ENCODE measurements around the gene FNIP1. TPM values are rescaled to one million over a fixed set of nuclear protein-coding genes. Genes with fewer than 3 reads are reported as not detected.
"Not testable (repeated sequence)": the region's sequence is repeated elsewhere in the genome, so short reads cannot be mapped to it uniquely, and the experiment has no call there.

The FNIP1 gene
- total RNA-seq, 2 donors from 2014 or later: 23.0 to 23.8 TPM

DNA sequence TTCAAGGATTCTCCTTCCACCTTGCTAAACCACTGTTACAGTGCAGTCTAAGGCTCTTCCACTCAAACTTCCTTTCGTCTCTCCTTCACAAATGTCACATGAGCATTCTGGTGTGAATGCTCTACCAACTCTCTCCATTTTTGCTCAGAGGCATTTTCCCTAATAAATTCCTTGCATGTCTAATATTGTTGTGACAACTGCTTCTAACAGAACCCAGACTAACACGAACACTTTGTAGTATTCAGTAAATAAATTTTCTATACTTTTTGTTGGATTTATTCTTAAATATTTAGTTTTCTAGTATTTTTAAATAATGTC is 185.8 kb downstream of the FNIP1 start:
- DNase-seq (no peak), ATAC-seq (replicated peaks in 1 of 2) (no peak)
- no peak overlapping the region for H3K27ac Mint-ChIP-seq
- peaks cover 0 to 4% of the 10 kb centered on the region in 2 donors for H3K9me3 Mint-ChIP-seq
- peaks cover 2 to 8% of the 10 kb centered on the region in 2 donors for H3K36me3 Mint-ChIP-seq (ENCODE audit: insufficient read depth in 2 of 2)
- no peaks in the 10 kb centered on the region for H3K27me3 Mint-ChIP-seq (ENCODE audit: low read depth)
- H3K4me1 Mint-ChIP-seq (ENCODE audit: low read depth): peaks cover 36% of the 10 kb centered on the region
- no peak overlapping the region for H3K4me3 Mint-ChIP-seq

DNA sequence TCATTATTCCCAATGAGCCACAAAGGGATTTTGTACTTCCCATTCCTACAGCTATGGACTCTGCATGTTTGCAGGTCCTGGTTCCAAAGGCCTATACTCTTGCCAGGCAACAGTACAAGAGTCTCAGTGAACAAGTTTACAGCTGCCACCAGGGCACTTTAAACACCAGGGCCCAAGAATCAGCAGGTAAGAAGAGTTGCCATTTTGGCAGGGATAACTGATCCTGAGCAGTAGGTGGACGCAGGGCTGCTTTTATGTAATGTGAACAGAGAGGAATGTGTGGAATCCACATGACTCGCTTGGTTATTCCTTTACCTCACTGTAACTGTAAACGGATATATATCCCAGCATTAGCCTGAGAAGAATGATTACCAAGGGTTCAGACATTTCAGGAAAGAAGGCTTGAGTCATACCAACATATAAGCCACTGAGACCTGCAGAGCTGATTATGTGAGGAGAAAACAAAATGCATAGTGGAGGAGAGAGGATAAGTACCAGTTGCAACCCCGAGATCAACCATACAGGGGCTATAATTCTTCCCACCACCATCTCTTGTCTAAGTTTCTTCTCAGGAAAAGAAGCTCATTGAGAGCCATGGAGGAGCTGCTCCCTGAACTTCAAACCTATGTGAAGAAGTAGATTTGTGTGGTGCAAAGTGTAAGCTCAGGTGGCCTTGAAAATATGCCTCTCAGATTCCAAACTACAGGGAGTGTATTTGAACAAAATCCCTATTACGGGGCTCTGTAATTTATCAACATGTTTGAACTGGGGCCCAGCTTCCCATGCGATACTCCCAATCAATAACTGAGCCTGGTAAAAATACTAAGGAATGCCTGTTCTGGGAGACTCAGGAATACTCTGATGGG is 186.4 kb downstream of the FNIP1 start:
- no peak overlapping the region for H3K4me3 Mint-ChIP-seq
- no peak overlapping the region for H3K27ac Mint-ChIP-seq
- H3K9me3 Mint-ChIP-seq: peaks cover 0 to 4% of the 10 kb centered on the region in 2 donors
- no peak for ATAC-seq (replicated peaks in 1 of 2)
- H3K36me3 Mint-ChIP-seq (ENCODE audit: insufficient read depth in 2 of 2): peaks cover 2 to 8% of the 10 kb centered on the region in 2 donors
- no peak for DNase-seq
- no peaks in the 10 kb centered on the region for H3K27me3 Mint-ChIP-seq (ENCODE audit: low read depth)
- peaks cover 35% of the 10 kb centered on the region for H3K4me1 Mint-ChIP-seq (ENCODE audit: low read depth)

DNA sequence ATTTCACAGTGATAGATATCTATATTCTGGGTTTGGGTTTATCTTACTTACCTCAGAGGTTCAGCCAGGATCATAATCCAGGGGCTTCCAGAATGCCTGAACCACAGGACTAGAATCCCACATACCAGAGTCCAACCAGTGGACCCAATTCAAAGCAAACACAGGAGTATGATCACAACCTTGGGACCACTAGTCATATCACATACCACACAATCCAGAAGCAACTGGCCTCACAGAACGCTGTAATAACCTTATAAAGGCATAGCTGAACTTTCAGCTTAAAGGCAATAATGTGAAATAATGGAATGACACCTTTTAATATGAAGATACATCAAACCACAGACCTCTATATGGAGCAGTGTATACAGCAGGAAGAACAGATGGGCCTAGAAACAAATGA is 187.0 kb downstream of the FNIP1 start:
- H3K4me3 Mint-ChIP-seq: no peak overlapping the region
- H3K27me3 Mint-ChIP-seq (ENCODE audit: low read depth): no peaks in the 10 kb centered on the region
- DNase-seq (no peak), ATAC-seq (replicated peaks in 1 of 2) (no peak)
- peaks cover 0 to 4% of the 10 kb centered on the region in 2 donors for H3K9me3 Mint-ChIP-seq
- no peak overlapping the region for H3K27ac Mint-ChIP-seq
- H3K4me1 Mint-ChIP-seq (ENCODE audit: low read depth): peaks cover 40% of the 10 kb centered on the region
- H3K36me3 Mint-ChIP-seq (ENCODE audit: insufficient read depth in 2 of 2): peaks cover 2 to 8% of the 10 kb centered on the region in 2 donors

DNA sequence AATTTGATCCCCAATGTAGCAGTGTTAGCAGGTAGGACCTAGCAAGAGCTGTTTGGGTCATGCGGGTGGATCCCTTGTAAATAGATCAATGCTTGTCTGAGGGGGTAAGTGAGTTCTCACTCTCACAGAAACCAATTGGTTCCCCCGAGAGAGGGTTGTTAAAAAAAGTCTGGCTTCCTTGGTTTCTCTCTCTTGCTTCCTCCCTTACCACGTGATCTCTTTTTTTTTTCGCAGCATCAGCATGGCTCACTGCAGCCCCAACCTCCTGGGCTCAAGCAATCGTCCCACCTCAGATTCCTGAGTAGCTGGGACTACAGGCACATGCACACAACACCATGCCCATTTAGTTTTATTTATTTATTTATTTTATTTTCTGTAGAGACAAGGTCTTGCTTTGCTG is 188.2 kb downstream of the FNIP1 start:
- DNase-seq (no peak), ATAC-seq (replicated peaks in 1 of 2) (no peak)
- Mint-ChIP-seq H3K4me1 (ENCODE audit: low read depth) (peaks cover 40% of the 10 kb centered on the region), H3K9me3 (peaks cover 0 to 2% of the 10 kb centered on the region in 2 donors), H3K36me3 (ENCODE audit: insufficient read depth in 2 of 2) (peaks cover 0 to under 1% of the 10 kb centered on the region in 2 donors), H3K4me3 (no peak overlapping the region), H3K27me3 (ENCODE audit: low read depth) (no peaks in the 10 kb centered on the region), H3K27ac (no peak overlapping the region)

DNA sequence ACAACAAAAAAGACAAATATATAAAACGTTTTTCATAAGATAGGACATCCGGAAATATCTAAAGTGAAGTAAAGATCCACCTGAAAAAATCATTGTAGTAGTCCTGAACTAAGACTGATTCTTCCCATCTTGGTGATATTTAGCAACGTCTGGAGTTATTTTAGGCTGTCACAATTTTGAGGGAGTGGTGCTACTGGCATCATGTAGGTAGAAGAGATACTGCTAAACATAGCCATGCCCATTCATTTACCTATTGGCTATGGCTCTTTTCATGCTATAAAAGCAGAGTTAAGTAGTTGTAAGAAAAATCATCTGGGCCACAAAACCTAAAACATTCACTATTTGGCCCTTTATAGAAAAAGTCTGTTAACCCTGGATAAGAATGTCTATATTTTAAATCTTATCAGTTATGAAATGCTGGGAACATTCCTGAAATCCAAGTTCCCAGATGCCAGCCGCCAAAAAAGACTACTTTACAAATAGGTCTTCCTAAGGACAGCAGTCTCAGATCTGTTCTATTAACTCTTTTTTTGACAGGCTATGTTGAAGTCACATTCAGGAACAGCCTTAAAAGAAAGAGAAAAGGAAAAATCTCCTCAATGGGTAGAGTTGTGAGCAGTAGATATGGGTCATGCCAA is 188.8 kb downstream of the FNIP1 start:
- no peak for ATAC-seq (replicated peaks in 1 of 2)
- Mint-ChIP-seq H3K27ac (no peak overlapping the region), H3K27me3 (ENCODE audit: low read depth) (no peaks in the 10 kb centered on the region), H3K36me3 (ENCODE audit: insufficient read depth in 2 of 2) (no peaks in the 10 kb centered on the region), H3K9me3 (peaks cover 0 to 2% of the 10 kb centered on the region in 2 donors), H3K4me1 (ENCODE audit: low read depth) (peaks cover 40% of the 10 kb centered on the region), H3K4me3 (no peak overlapping the region)
- no peak for DNase-seq

DNA sequence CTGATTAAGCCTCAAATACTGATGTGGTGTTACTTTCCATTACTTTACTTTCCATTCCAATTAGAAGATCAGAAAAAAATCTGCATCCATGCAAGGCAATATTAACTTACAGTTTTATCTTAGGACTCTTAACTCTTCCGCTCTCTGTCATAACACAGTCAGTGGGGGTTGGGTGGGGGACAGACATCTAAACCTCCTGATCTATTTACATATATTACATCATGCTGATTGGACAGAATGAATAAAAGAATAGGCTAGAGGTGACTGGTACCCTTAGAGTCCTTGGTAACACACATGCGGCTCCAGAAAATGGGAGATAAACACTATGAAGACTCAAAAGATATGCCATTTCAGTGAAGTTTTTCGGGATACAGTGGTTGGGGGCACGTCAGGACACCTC is 189.4 kb downstream of the FNIP1 start:
- H3K27me3 Mint-ChIP-seq (ENCODE audit: low read depth): no peaks in the 10 kb centered on the region
- no peak for DNase-seq
- no peaks in the 10 kb centered on the region for H3K36me3 Mint-ChIP-seq (ENCODE audit: insufficient read depth in 2 of 2)
- H3K27ac Mint-ChIP-seq: no peak overlapping the region
- ATAC-seq (replicated peaks in 1 of 2): no peak
- peaks cover 40% of the 10 kb centered on the region for H3K4me1 Mint-ChIP-seq (ENCODE audit: low read depth)
- H3K4me3 Mint-ChIP-seq: no peak overlapping the region
- peaks cover 0 to 2% of the 10 kb centered on the region in 2 donors for H3K9me3 Mint-ChIP-seq

DNA sequence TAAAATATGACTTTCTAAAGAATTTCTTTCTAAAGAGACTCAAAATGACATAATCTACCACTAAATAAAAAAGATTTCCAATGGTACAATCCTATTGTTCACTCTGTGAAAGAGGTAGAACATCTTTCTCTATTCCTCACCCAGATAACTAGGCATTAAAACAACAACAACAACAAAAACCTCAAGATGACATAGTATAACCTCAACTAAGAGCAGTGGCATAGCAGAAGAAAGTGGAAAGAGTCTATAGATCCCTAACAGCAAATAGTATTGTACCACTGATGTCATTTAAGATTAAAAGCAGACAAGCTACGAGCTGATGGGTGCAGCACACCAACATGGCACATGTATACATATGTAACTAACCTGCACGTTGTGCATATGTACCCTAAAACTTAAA is 191.7 kb downstream of the FNIP1 start:
- no peak for ATAC-seq (replicated peaks in 1 of 2)
- Mint-ChIP-seq H3K27me3 (ENCODE audit: low read depth) (no peaks in the 10 kb centered on the region), H3K9me3 (no peaks in the 10 kb centered on the region), H3K4me3 (no peak overlapping the region), H3K4me1 (ENCODE audit: low read depth) (peaks cover 34% of the 10 kb centered on the region), H3K36me3 (ENCODE audit: insufficient read depth in 2 of 2) (peaks cover 3 to 5% of the 10 kb centered on the region in 2 donors), H3K27ac (no peak overlapping the region)
- DNase-seq: no peak

DNA sequence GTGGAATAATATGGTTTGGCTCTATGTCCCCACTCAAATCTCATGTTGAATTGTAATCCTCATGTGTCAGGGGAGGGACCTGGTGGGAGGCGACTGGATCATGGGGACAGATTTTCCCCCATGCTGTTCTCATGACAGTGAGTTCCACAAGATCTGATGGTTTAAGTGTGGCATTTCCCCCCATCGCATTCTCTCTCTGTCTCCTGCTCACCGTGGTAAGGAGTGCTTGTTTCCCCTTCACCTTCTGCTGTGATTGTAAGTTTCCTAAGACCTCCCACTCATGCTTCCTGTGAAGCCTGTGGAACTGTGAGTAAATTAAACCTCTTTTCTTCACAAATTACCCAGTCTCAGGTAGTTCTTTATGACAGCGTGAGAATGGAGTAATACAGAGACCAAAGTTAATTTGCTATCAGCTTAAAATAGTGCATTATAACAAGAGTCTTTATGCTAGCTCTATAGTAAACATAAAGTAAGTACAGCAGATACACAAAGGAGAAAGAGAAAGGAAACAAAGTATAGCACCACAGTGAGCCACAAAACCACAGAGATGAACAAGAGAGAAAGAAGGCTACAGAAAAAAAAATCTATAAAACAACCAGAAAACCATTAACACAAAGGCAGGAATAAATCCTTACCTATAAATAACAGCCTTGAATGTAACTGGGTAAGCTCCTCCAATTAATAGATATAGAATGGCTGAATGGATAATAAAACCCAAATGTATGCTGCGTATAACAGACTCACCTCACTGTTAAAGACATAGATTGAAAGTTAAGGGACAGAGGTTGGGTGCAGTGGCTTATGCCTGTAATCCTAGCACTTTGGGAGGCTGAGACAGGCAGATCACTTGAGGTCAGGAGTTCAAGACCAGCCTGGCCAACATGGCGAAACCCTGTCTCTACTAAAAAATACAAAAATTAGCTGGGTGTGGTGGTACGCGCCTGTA is 201.5 kb downstream of the FNIP1 start:
- Mint-ChIP-seq H3K27ac (peak overlapping the region; percentile 77), H3K4me3 (peak overlapping the region; percentile 36 to 70), H3K36me3 (ENCODE audit: insufficient read depth in 2 of 2) (peaks cover 4% of the 10 kb centered on the region in 2 donors), H3K27me3 (ENCODE audit: low read depth) (no peaks in the 10 kb centered on the region), H3K9me3 (no peaks in the 10 kb centered on the region), H3K4me1 (ENCODE audit: low read depth) (peaks cover 43% of the 10 kb centered on the region)
- ATAC-seq (replicated peaks in 1 of 2) (peak; percentile 86 to 87), DNase-seq (peak in 1 of 2 donors; percentile 11)

DNA sequence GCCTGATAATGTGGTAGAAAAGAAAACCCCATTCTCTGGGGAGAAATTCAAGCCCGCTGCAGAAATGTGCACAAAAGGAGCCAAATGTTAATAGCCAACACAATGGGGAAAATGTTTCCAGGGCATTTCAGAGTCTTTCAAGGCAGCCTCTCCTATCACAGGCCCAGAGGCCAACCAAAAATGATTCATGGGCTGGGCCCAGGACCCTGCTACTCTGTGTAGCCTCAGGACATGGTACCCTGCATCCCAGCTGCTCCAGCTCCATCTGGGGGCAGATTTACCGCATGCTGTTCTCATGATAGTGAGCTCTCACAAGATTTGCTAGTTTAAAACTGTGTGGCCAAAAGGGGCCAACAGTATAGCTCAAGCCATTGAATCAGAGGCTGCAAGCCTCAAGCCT is 202.9 kb downstream of the FNIP1 start:
- no peak for DNase-seq
- Mint-ChIP-seq H3K27ac (peak overlapping the region; percentile 5), H3K4me1 (ENCODE audit: low read depth) (peaks cover 43% of the 10 kb centered on the region), H3K4me3 (no peak overlapping the region), H3K9me3 (no peaks in the 10 kb centered on the region), H3K27me3 (ENCODE audit: low read depth) (no peaks in the 10 kb centered on the region), H3K36me3 (ENCODE audit: insufficient read depth in 2 of 2) (peaks cover 4% of the 10 kb centered on the region in 2 donors)
- ATAC-seq (replicated peaks in 1 of 2): no peak

DNA sequence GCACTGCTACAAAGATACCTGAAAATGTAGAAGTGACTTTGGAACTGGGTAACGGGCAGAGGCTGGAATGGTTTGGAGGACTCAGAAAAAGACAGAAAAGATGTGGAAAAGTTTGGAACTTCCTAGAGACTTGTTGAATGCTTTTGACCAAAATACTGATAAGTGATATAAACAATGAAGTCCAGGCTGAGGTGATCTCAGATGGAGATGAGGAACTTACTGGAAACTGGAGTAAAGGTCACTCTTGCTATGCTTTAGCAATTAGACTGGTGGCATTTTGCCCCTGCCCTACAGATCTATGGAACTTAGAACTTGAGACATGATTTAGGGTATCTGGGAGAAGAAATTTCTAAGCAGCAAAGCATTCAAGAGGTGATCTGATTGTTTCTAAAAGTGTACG is 203.4 kb downstream of the FNIP1 start:
- not testable (repeated sequence) for H3K4me3 Mint-ChIP-seq

More for the DNA sequence above, 203.4 kb downstream of the FNIP1 start:
- not testable (repeated sequence) for ATAC-seq (replicated peaks in 1 of 2); DNase-seq; H3K36me3 Mint-ChIP-seq (ENCODE audit: insufficient read depth in 2 of 2); H3K27me3 Mint-ChIP-seq (ENCODE audit: low read depth); H3K9me3 Mint-ChIP-seq
- Mint-ChIP-seq H3K4me1 (ENCODE audit: low read depth) (peaks cover 43% of the 10 kb centered on the region), H3K27ac (peak overlapping the region; percentile 5)

Data from activated T-cell treated with anti-CD3 and anti-CD28 coated beads, Interleukin-2, amount 50 U/mL, for 72 hours (primary cell).